HT-29 (cell line): Measurements from ENCODE around the gene TNPO3. TPM values are rescaled to one million over a fixed set of nuclear protein-coding genes. Genes with fewer than 3 reads are reported as not detected.
"Not testable (repeated sequence)": the region's sequence is repeated elsewhere in the genome, so short reads cannot be mapped to it uniquely, and the experiment has no call there.

Source experiments
- DNase-seq: peaks from one replicate; pipeline ENCODE4 v3.0.0-alpha.2; 2015; ENCODE audit warnings: low spot score
- total RNA-seq: library from RNA; depleted of rRNA; stranded (reverse); fragments of >200 nt; shearing (Covaris generic); gene quantifications from 2 replicates; pipeline ENCODE4 v1.2.3, GENCODE V29; 2014

The TNPO3 gene
- total RNA-seq, 1 experiment from 2014 or later: 73.7 TPM

- DNase-seq: no peak
Observed at GRCh38 chr7:128962899-128963298, 92.0 kb downstream of the TNPO3 start.

- no peak for DNase-seq
Observed at GRCh38 chr7:128961030-128961659, 93.8 kb downstream of the TNPO3 start.

- no peak for DNase-seq
Observed at GRCh38 chr7:128959296-128959695, 95.6 kb downstream of the TNPO3 start.

GRCh38 chr7:128955981-128956380, 98.9 kb downstream of the TNPO3 start:
- no peak for DNase-seq

- no peak for DNase-seq
Observed at GRCh38 chr7:128954830-128955802, 99.8 kb downstream of the TNPO3 start.

- DNase-seq: no peak
Observed at GRCh38 chr7:128954150-128954549, 100.8 kb downstream of the TNPO3 start.

- no peak for DNase-seq
Observed at GRCh38 chr7:128951296-128951695, 103.6 kb downstream of the TNPO3 start.

- DNase-seq: no peak
Observed at GRCh38 chr7:128948976-128949760, 105.7 kb downstream of the TNPO3 start.

GRCh38 chr7:128948312-128948973, 106.5 kb downstream of the TNPO3 start:
- DNase-seq: no peak

GRCh38 chr7:128947854-128948253, 107.1 kb downstream of the TNPO3 start:
- DNase-seq: no peak

- DNase-seq: no peak
Observed at GRCh38 chr7:128946936-128947830, 107.7 kb downstream of the TNPO3 start.

- DNase-seq: no peak
Observed at GRCh38 chr7:128945668-128946366, 109.1 kb downstream of the TNPO3 start.

- no peak for DNase-seq
Observed at GRCh38 chr7:128944487-128945236, 110.2 kb downstream of the TNPO3 start.

- DNase-seq: not testable (repeated sequence)
Observed at GRCh38 chr7:128943251-128943650, 111.7 kb downstream of the TNPO3 start.

- DNase-seq: no peak
Observed at GRCh38 chr7:128941946-128942526, 112.9 kb downstream of the TNPO3 start.

- no peak for DNase-seq
Observed at GRCh38 chr7:128941323-128941890, 113.5 kb downstream of the TNPO3 start.

GRCh38 chr7:128940494-128941322, 114.2 kb downstream of the TNPO3 start:
- DNase-seq: no peak
